Measurements from ENCODE around the gene MAP2K5.

GRCh38 chr15:67755936-67756335 is 213.4 kb downstream of the MAP2K5 start:
- no peak for TF ChIP-seq CTCF (IDR thresholded peaks at IDR 0.05; ENCODE audit: low read depth, low read length)
- no peak for TF ChIP-seq POLR2A (IDR thresholded peaks at IDR 0.05; ENCODE audit: extremely low read depth, insufficient read length)
